Thoracic aorta (tissue), 2 donors: Measurements from ENCODE around the gene CNNM2. TPM values are rescaled to one million over a fixed set of nuclear protein-coding genes. Genes with fewer than 3 reads are reported as not detected.

Experiments used
- total RNA-seq, 2 donors: library from RNA; depleted of rRNA; stranded (reverse); fragments of >200 nt; gene quantifications; one replicate each; pipeline versions ENCODE4 v1.1.0 to v1.2.3, GENCODE V29; 2016

Gene CNNM2
- total RNA-seq, 2 donors from 2014 or later, result 12.2 to 24.5 TPM

Other genes with a start within 250 kb of the CNNM2 start
- gene ARL3, start 203.9 kb upstream of the CNNM2 start, total RNA-seq, result 1 to 10 TPM; 5.1 to 8.8 TPM
- 10 to 100 TPM in 1 of 2 donors, 1 to 10 TPM in 1; 1.6 to 18.3 TPM for gene SFXN2, start 203.7 kb upstream of the CNNM2 start, total RNA-seq
- gene WBP1L, start 174.3 kb upstream of the CNNM2 start, total RNA-seq, result 100 to 1,000 TPM; 123 to 268 TPM
- 1 to 10 TPM in 1 of 2 donors, under 1 TPM in 1; 0.41 to 1.3 TPM for gene CYP17A1, start 80.9 kb upstream of the CNNM2 start, total RNA-seq
- gene BORCS7, start 64.0 kb upstream of the CNNM2 start, total RNA-seq, result 10 to 100 TPM; 35.2 to 38.7 TPM
- 1 to 10 TPM; 5.6 to 6.2 TPM for gene AS3MT, start 48.8 kb upstream of the CNNM2 start, total RNA-seq